GM04504 (cell line): Measurements from ENCODE around the gene TXNDC5.

Source experiments
- DNase-seq: peaks from one replicate; pipeline ENCODE4 v3.0.0-alpha.2; 2012; ENCODE audit warnings: low read depth

The TXNDC5 gene

GRCh38 chr6:7910654-7911344, at the start of gene TXNDC5:
Gene TXNDC5, minus strand, starts transcription at chr6:7910788. Its CDS starts 12 bp downstream, at chr6:7910776.
- DNase-seq, result peak; percentile 51

- DNase-seq, result no peak
Observed at GRCh38 chr6:7960141-7960540, 49.6 kb upstream of the TXNDC5 start.

GRCh38 chr6:7959453-7959852, 48.9 kb upstream of the TXNDC5 start:
- DNase-seq, result no peak

DNA sequence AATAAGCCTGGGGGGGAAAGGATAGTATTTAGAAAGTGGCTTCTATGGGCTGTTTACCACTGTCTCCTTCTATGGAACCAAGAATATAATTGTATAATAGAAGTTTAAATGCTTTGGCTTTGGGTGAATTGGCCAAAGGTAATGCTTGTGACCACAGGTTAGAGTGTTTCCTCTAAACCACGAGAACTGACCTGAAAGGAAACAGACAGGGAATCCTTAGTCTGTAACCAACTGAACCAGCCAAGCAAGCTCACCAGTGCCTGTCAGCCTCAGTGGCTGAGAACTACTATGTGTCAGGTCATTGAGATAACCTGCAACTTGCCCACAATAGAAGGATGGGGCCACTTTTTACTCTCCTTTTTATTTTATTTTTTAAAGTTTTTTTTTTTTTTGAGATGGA, 47.9 kb upstream of the TXNDC5 start:
- DNase-seq, result no peak

GRCh38 chr6:7956257-7956656, 45.7 kb upstream of the TXNDC5 start:
- no peak for DNase-seq

- DNase-seq, result no peak
Observed at GRCh38 chr6:7954477-7955200, 44.1 kb upstream of the TXNDC5 start.

DNA sequence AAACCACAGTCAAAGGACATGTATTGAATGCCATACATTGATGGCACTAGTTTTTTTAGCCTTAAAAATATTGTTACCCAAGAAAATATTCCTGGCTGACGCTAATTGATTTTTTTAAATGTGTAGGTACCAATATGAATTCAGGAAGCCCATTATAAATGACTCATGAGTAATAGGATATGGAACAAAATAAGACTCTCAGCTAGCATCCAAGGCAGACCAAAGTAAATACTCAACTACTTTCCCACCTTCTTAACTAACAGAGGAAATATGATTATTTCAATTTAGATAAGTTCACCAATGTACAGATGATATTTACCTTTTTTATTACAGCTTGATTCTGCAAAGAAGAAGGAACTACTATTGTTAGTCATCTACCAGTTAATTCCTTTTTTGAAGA, 43.2 kb upstream of the TXNDC5 start:
- no peak for DNase-seq

DNA sequence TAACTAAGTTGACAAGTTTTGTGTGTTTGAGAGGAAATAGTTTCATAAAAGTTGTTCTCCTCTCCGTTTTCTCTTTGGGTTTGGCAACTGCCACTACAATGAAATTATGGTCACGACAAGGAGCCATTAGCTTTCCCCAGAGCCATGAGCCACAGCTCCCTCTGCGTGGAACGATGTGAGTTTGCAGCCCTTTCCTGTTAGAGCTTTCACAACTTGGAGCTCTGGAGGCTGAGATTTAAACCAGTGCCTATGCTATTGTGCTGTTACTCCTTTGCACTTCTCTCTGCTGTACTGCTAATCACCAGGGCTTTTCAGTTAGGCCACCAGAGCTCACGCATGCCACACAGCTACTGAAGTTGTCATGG, 29.3 kb upstream of the TXNDC5 start:
- DNase-seq, result peak; percentile 24

DNA sequence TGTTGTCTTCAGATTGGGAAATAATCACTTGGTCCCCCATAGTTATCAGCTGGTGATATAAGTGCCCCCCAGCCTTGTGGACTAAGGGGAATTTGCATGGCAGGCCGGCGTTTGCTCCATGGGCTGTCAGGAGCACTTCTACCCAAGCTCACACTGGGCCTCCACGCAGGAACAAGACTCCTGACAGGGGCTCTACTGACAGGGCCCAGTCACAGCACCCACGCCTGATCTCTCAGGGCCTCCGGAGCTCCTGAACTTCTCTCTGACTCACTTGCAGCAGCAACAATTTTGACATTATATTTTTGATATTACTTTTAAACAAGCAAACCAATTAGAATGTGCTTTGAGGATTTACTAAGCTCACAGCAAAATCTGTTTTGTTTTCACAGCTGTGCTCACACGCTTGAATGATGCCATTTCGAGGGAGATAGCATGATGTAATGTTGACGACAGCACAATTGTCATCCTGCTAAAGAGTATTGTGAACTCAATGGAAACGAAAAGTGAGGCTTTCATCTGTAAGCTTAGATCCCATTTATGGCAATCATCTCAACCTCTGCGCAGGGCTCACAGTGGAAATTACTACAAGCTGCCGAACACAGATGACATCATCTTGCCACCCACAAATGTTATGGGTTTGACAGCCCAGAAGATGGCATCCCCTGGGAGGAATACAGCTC, 28.7 kb upstream of the TXNDC5 start:
- DNase-seq, result no peak

GRCh38 chr6:7938562-7939183, 28.1 kb upstream of the TXNDC5 start:
- DNase-seq, result no peak

- no peak for DNase-seq
Observed at GRCh38 chr6:7933794-7934193, 23.2 kb upstream of the TXNDC5 start.

- no peak for DNase-seq
Observed at GRCh38 chr6:7932625-7933024, 22.0 kb upstream of the TXNDC5 start.

DNA sequence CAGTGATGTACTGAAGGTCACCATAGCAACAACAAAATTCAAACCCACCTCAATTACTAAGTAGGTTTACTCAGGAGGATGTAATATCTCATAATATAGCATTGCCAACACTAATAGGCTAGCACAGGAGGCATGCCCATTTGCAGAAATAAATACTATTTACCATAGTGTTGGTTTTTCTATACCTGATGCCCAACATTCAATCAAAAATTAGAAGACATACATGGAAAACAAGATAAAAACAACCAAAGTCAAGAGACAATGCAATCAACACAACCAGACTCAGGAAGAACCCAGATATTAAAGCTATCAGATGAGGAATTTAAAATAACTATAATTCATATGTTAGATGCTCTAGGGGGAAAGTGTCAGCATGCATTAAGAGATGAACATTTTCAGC, 14.3 kb upstream of the TXNDC5 start:
- DNase-seq, result no peak

DNA sequence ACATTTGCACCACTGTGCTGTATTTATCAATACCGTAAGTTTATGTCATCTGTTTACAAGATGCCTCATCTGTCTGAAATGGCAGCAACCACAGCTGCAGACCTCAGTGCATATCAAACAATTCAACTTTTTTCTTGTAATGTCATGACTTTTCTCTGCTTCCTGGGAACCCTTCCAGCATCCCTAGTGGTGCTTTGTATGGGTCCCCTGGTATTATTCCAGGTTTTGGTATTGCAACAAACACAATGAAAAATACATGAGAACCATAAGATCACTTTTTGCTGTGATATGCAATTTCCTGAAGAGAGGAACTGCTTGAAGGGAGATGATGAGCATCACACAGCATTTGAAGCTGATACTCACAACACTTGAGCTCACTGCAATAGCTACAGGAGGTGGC, 12.0 kb upstream of the TXNDC5 start:
- DNase-seq, result no peak

DNA sequence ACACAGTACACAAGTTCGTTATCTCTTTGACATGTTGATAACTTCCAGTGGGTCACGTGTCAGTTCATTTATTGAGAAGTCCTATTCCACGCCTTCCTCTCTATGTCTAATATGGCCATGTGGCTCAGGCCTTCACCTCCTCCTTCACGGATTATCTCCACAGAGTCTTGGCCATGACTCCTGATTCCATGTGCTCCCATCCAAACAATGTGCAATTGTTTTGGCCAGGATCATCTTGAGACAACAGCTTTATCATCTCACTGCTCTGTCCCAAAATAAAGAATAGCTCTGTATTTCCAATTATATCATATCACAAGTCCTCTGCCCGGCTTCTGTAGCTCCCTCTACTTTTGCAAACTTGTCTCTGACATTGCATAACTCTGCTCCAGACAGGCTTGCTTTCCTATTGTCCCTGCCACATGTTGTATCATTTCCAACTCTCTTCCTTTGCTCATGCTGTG, 11.1 kb upstream of the TXNDC5 start:
- no peak for DNase-seq

DNA sequence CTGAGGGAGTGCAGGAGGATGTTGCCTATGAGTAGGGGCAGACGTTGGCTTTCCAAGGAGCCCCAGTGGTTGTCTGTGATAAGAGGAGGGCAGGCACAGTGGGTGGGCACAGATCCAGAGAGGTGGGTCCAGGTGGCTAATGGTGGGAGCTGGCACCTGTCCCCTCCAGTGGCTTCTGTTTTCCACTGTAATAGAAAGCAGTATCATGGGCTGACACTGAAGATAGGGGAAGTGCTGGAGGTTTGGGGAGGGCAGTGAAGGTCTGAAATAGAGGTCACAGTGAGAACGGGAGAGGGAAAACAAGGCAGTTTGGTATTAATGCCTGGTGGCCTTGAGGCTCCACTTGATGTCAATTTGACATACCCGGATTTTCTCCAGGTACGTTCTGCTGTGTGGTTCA, 10.5 kb upstream of the TXNDC5 start:
- no peak for DNase-seq

GRCh38 chr6:7920425-7920824, 9.8 kb upstream of the TXNDC5 start:
- DNase-seq, result no peak

DNA sequence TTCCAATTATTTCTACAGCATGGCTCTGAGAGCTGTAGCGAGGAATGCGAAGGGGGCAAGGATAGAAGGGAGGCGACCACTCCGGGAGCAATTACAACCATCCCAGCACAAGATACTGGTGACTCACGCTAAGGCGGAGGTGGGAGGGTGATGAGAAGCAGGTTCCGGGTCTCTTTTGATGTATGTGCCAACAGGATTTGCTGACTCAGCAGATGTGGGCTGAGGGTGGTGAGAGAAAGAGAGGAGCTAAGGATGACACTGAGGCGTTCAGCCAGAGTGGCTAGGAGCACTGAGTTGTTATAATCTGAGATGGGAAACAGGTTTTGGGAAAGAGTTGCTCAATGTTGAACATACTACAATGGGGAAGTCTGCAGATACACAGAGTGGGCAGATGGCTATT, 9.3 kb upstream of the TXNDC5 start:
- DNase-seq, result no peak

GRCh38 chr6:7918403-7918802, 7.8 kb upstream of the TXNDC5 start:
- DNase-seq, result no peak

GRCh38 chr6:7917729-7918128, 7.1 kb upstream of the TXNDC5 start:
- DNase-seq, result no peak

DNA sequence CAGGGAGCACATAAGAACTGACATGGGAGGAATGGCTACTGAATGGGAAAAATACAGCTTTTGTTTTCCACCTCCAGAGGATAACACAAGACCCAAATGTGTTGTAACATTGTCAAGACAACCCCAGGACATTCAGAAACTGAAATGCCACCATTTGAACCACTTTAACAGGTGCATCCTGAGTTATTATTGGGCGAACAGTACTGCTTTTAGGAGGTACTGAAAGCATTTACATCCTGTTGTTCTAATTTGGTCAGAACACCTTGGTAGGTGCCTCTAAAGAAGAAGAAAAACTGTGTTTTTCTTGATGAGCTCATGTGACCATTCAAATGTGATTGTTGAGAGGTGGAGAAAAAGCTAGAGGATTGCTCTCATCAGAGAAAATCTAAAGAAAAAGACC, 6.4 kb upstream of the TXNDC5 start:
- DNase-seq, result no peak

GRCh38 chr6:7914991-7915789, 4.6 kb upstream of the TXNDC5 start:
- DNase-seq, result peak; percentile 90
